Suprapubic skin (tissue), 3 donors: ENCODE results near the gene SIGLEC6.
"Not testable (repeated sequence)": the region's sequence is repeated elsewhere in the genome, so short reads cannot be mapped to it uniquely, and the experiment has no call there.

ENCODE experiments used
- CTCF ChIP-seq, 2 donors: fragments of 200-600 bp in 1 of 2; fragments of 450-650 bp in 1 of 2; sonication (generic) in 1 of 2; IDR thresholded peaks; one replicate each; pipeline ENCODE4 v1.5.1; 2016 to 2019; ENCODE audit warnings: antibody characterized with exemption in 2 of 2, mild to moderate bottlenecking in 1 of 2, moderate library complexity in 1 of 2
- POLR2AphosphoS5 ChIP-seq, 3 donors: sonication (generic); formaldehyde crosslinking; IDR thresholded peaks; one replicate each; pipeline ENCODE4 v1.6.1; 2017; ENCODE audit warnings: antibody characterized with exemption in 3 of 3

DNA sequence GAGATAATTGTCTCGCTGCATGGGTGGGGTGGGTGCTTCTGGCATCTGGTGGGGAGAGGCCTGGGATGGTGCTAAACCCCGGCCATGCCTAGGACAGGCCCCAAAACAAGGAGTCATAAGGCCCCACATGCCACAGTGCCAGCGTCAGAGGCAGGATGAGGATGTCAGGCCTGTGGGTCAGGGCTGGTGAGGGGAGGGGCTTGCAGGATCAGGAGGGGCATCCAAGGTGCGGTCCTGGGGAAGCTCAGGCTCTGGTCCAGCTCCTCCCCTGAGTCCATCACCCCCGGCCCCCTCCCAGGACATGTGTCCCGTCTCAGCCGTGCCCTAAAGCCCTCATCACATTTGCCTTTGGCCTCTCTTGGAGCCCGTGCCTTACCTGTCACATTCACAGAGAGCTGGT, 30.5 kb downstream of the SIGLEC6 start:
- not testable (repeated sequence) for TF ChIP-seq POLR2AphosphoS5, CTCF (IDR thresholded peaks at IDR 0.05)
